Glutamatergic neuron (in vitro differentiated cells): ENCODE data around the gene KRTAP16-1. TPM values are rescaled to one million over a fixed set of nuclear protein-coding genes. Genes with fewer than 3 reads are reported as not detected.

ENCODE experiments used
- DNase-seq: peaks from one replicate; pipeline ENCODE4 v3.0.0; 2022
- H3K27ac Mint-ChIP-seq: one replicate; pipeline ENCODE4 v1.8.0; 2020; ENCODE audit warnings: mild to moderate bottlenecking, mixed read lengths, inconsistent platforms; ENCODE audit not compliant: unreplicated experiment
- H3K27me3 Mint-ChIP-seq: one replicate; pipeline ENCODE4 v1.8.0; 2020; ENCODE audit warnings: mild to moderate bottlenecking, moderate library complexity, mixed read lengths, inconsistent platforms; ENCODE audit not compliant: unreplicated experiment
- H3K36me3 Mint-ChIP-seq: one replicate; pipeline ENCODE4 v1.8.0; 2020; ENCODE audit warnings: mild to moderate bottlenecking, mixed read lengths, inconsistent platforms; ENCODE audit not compliant: unreplicated experiment
- H3K4me1 Mint-ChIP-seq: one replicate; pipeline ENCODE4 v1.8.0; 2020; ENCODE audit warnings: mild to moderate bottlenecking, low read depth, mixed read lengths, inconsistent platforms; ENCODE audit not compliant: unreplicated experiment
- H3K4me3 Mint-ChIP-seq: one replicate; pipeline ENCODE4 v1.8.0; 2020; ENCODE audit warnings: mild to moderate bottlenecking, mixed read lengths, inconsistent platforms; ENCODE audit not compliant: unreplicated experiment
- H3K9me3 Mint-ChIP-seq: one replicate; pipeline ENCODE4 v1.8.0; 2020; ENCODE audit warnings: mild to moderate bottlenecking, moderate library complexity, mixed read lengths, inconsistent platforms; ENCODE audit not compliant: unreplicated experiment
- total RNA-seq: library from RNA; stranded (reverse); fragmentation: NEBNext Ultra II Directional; extraction: Animal tissue kit (Norgen Biotek cat#: 25700); gene quantifications from one replicate; pipeline ENCODE4 v1.2.1, GENCODE V29; 2021; ENCODE audit not compliant: unreplicated experiment
- TF ChIP-seq, protein P1 (sequence below): fragments of 200-600 bp; sonication (generic); IDR thresholded peaks from one replicate; pipeline ENCODE4 v1.5.0; 2021; ENCODE audit not compliant: partially characterized antibody, unreplicated experiment

KRTAP16-1 gene
- total RNA-seq, 1 donor from 2014 or later, result not detected

DNA sequence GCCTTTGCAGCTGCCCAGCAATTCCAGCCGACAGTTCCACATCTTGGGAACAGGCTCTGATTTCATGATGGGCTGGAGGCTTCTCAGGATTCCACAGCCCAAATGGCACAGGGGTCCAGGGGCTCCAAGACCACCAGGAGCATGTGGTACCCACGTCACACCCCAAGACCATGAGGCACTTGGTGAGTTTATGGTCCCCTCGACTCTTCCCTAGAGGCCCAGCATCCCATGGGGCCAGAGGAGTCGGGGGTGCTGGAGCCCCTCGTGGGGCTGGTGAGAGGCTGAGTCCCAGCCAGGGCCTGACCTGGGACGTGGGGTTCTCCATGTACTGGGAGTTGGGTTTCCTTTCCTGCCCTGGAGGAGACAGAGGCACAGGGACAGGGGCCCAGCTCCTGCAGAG is 16.5 kb upstream of the KRTAP16-1 start:
- no peak for DNase-seq
- peaks cover 5% of the 10 kb centered on the region for H3K9me3 Mint-ChIP-seq
- H3K27ac Mint-ChIP-seq, result no peak overlapping the region
- TF ChIP-seq, protein P1, sequence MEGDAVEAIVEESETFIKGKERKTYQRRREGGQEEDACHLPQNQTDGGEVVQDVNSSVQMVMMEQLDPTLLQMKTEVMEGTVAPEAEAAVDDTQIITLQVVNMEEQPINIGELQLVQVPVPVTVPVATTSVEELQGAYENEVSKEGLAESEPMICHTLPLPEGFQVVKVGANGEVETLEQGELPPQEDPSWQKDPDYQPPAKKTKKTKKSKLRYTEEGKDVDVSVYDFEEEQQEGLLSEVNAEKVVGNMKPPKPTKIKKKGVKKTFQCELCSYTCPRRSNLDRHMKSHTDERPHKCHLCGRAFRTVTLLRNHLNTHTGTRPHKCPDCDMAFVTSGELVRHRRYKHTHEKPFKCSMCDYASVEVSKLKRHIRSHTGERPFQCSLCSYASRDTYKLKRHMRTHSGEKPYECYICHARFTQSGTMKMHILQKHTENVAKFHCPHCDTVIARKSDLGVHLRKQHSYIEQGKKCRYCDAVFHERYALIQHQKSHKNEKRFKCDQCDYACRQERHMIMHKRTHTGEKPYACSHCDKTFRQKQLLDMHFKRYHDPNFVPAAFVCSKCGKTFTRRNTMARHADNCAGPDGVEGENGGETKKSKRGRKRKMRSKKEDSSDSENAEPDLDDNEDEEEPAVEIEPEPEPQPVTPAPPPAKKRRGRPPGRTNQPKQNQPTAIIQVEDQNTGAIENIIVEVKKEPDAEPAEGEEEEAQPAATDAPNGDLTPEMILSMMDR, result no peak
- no peaks in the 10 kb centered on the region for H3K27me3 Mint-ChIP-seq
- no peak overlapping the region for H3K4me3 Mint-ChIP-seq
- no peaks in the 10 kb centered on the region for H3K36me3 Mint-ChIP-seq
- peaks cover 2% of the 10 kb centered on the region for H3K4me1 Mint-ChIP-seq

DNA sequence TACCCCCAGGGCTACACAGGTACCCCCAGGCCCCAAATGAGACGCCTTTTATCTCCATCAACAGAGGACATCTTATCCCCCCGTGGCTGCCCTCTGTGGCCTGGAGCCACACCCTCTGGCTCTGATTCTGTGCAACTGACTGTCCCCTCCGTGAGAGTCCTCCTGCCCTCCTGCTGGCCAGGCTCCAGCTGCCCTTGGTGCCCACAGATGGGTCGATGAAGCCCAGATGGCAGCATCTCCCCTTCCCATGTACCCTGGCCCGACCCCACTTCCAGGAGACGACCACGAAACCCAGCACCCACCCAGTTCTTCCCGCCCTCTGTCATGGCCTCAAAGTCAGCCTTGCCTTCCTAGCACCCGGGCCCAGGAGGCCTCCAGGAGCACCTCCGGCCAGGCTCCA is 16.0 kb upstream of the KRTAP16-1 start:
- peaks cover 2% of the 10 kb centered on the region for H3K4me1 Mint-ChIP-seq
- H3K4me3 Mint-ChIP-seq, result no peak overlapping the region
- no peak overlapping the region for H3K27ac Mint-ChIP-seq
- peaks cover 5% of the 10 kb centered on the region for H3K9me3 Mint-ChIP-seq
- no peaks in the 10 kb centered on the region for H3K27me3 Mint-ChIP-seq
- no peak for DNase-seq
- no peaks in the 10 kb centered on the region for H3K36me3 Mint-ChIP-seq
- TF ChIP-seq, protein P1, result no peak

DNA sequence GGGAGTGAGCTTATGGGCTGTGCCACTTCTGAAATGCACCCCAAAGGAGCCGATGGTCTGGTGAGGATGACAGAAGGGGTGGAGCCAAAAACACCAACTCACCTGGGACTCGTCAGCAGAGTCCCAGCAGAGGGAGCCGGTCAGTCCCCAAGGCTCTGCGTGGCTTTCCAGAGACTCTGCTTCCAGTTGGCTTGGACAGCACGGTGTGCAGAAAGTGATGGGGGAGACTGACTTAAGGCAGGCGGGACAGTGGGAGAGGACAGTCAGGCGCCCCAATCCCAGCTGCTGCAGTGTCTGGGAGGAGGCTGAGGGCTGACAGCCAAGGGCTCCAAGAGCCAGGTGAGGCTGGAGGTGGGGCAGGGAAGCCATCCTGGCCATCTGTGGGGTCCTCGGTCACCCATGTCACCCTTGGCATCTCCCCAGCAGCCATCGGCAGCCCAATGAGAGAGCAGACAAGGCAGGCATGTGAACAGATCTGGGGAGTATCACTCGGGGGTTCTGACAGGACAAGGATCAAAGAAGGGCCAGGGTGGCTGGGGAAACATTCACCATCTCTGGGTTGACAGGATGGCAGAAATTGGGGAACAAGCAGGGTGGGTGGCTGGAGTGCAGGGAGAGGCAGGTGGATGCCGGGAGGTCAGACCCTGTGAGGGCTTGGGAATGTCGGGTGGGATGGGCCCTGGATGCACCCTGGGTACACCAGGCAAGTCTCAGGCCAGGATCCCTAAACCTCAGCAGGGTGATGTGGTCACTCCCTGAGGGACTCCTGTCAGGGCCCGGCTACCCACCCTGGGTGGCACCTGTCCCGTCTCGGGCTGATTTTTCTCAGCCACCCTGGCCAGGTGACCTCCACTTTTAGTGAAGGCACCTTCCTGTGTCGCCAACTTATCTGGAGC is 15.3 kb upstream of the KRTAP16-1 start:
- TF ChIP-seq, protein P1, result no peak
- H3K9me3 Mint-ChIP-seq, result peaks cover 5% of the 10 kb centered on the region
- peaks cover 7% of the 10 kb centered on the region for H3K36me3 Mint-ChIP-seq
- no peaks in the 10 kb centered on the region for H3K27me3 Mint-ChIP-seq
- no peak overlapping the region for H3K27ac Mint-ChIP-seq
- no peak overlapping the region for H3K4me3 Mint-ChIP-seq
- no peak for DNase-seq
- peaks cover 2% of the 10 kb centered on the region for H3K4me1 Mint-ChIP-seq

DNA sequence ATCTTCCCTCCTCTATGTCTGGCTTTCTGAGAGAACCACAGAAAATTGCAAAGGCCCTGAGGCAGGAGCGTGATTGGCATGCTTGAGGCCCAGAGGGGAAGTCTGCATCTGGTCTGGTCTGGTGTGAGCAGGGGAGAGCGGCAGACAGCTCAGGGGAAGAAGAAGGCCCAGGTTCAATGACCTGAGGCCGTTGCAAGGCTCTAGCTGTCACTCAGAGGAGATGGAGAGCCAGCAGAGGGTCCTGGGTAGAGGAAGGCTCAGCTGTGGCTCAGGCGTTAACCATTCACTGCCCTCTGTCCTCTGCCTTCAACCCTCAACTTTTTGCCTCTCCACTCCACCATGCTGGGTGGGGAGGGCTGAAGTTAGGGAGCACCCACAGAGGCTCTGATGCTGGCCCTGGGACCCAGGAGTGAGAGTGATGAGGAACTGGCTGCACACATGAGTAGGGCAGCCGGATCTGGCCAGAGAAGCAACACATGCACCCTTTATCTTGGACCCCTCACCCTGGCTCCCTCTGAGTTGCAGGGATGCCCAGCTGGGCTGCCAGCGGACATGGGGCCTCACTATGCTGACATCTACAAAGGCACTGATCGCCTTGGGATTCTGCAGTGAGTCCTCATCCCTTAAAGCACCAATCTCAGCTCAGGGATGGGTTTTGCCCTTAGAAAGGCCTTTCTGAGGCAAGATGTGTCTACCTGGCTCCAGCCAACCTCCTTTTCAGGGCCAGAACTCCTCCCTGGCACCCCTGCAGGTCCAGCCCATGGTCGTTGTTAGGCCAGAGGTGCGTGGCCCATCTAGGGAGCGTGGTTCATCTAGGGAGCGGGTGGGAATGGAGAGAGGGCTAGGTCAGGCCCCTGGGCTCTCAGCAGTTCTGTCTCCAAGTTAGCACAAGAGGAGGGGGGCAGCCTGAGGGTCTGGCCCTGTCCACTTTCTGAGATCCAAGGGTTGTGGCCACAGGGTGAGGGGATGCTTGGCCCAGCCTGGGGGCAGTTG is 14.1 kb upstream of the KRTAP16-1 start:
- no peak for DNase-seq
- H3K27ac Mint-ChIP-seq, result no peak overlapping the region
- TF ChIP-seq, protein P1, result no peak
- H3K4me1 Mint-ChIP-seq, result peaks cover 2% of the 10 kb centered on the region
- no peak overlapping the region for H3K4me3 Mint-ChIP-seq
- H3K27me3 Mint-ChIP-seq, result no peaks in the 10 kb centered on the region
- H3K9me3 Mint-ChIP-seq, result peaks cover 3% of the 10 kb centered on the region
- H3K36me3 Mint-ChIP-seq, result peaks cover 9% of the 10 kb centered on the region
